Panc1 (cell line): Measurements from ENCODE around the gene ALG12. TPM values are rescaled to one million over a fixed set of nuclear protein-coding genes. Genes with fewer than 3 reads are reported as not detected.
"Not testable (repeated sequence)": the region's sequence is repeated elsewhere in the genome, so short reads cannot be mapped to it uniquely, and the experiment has no call there.

ENCODE experiments used
- ATAC-seq: fragments of 200-7000 bp; cut with Tn5 transposase; 2 replicates; pipeline ENCODE4 v1.9.1; 2020; ENCODE audit warnings: mild to moderate bottlenecking, moderate library complexity
- BruUV-seq: library from RNA; stranded (reverse); fragments of 400-500 nt; replicated peaks from 2 replicates; lab custom pipeline; 2021; lab: Mats Ljungman, UMichigan
- CTCF ChIA-PET: fragments of 300-600 bp; sonication (Branson Sonifier 250); formaldehyde crosslinking; loops from one replicate; lab custom pipeline; 2022; ENCODE audit warnings: antibody characterized with exemption; lab: Charles Lee
- POLR2A ChIA-PET: fragments of 300-600 bp; sonication (Branson Sonifier 250); formaldehyde crosslinking; loops from one replicate; lab custom pipeline; 2022; ENCODE audit warnings: antibody characterized with exemption; lab: Charles Lee
- DNase-seq: peaks from one replicate; pipeline ENCODE4 v3.0.0-alpha.2; 2010; ENCODE audit warnings: low read depth, low spot score
- H3K27ac ChIP-seq: 2 replicates; pipeline ENCODE4 v1.5.1; 2011; ENCODE audit warnings: mild to moderate bottlenecking, low read length, inconsistent platforms
- H3K27me3 ChIP-seq: fragments of 200-500 bp; sonication (Bioruptor generic); 2 replicates; pipeline ENCODE4 v1.6.0; 2014; ENCODE audit warnings: low read length, inconsistent platforms; ENCODE audit not compliant: control insufficient read depth, insufficient read depth
- H3K36me3 ChIP-seq: fragments of 200-500 bp; sonication (Bioruptor generic); 2 replicates; pipeline ENCODE4 v1.5.1; 2014; ENCODE audit warnings: inconsistent platforms, mild to moderate bottlenecking, low read length, moderate library complexity; ENCODE audit not compliant: control insufficient read depth, insufficient read depth
- H3K4me1 ChIP-seq: 2 replicates; pipeline ENCODE4 v1.5.1; 2011; ENCODE audit warnings: inconsistent platforms, mild to moderate bottlenecking, low read length, moderate library complexity; ENCODE audit not compliant: control insufficient read depth, insufficient read depth
- H3K4me3 ChIP-seq, 2 experiments: 2 replicates each; pipeline ENCODE4 v1.5.1; 2011 to 2012; ENCODE audit warnings: low read depth in 2 of 2, low read length in 2 of 2, mild to moderate bottlenecking in 2 of 2, inconsistent platforms in 1 of 2, moderate library complexity in 1 of 2
- H3K9me3 ChIP-seq: fragments of 200-500 bp; sonication (Bioruptor generic); 2 replicates; pipeline ENCODE4 v1.5.1; 2014; ENCODE audit warnings: low read depth, mild to moderate bottlenecking, inconsistent platforms, low read length, moderate library complexity; ENCODE audit not compliant: control insufficient read depth, insufficient read depth
- POLR2AphosphoS5 ChIP-seq: IDR thresholded peaks from 2 replicates; pipeline ENCODE4 v1.6.1; 2012; ENCODE audit warnings: mild to moderate bottlenecking, low read depth, low read length, moderate library complexity
- SIN3A ChIP-seq: IDR thresholded peaks from 2 replicates; pipeline ENCODE4 v1.6.1; 2012; ENCODE audit warnings: low read depth, mild to moderate bottlenecking, low read length, moderate library complexity, borderline replicate concordance; ENCODE audit not compliant: insufficient read depth
- TCF7L2 ChIP-seq: IDR thresholded peaks from 2 replicates; pipeline ENCODE4 v1.6.1; 2011; ENCODE audit warnings: mild to moderate bottlenecking, low read depth, low read length, inconsistent platforms
- in situ Hi-C: cut with HindIII; loops from 2 replicates; pipeline ENCODE4 v1.10.0; 2016; ENCODE audit warnings: low sequenced_read_pairs, low pct_unique_long_range_greater_than_20kb
- intact Hi-C: fragments of 100-400 bp; cut with micrococcal nuclease; formaldehyde crosslinking; loops from one replicate; pipeline ENCODE4 v1.10.0; 2022; ENCODE audit not compliant: unreplicated experiment
- total RNA-seq: library from RNA; stranded (reverse); gene quantifications from one replicate; pipeline ENCODE4 v1.2.1, GENCODE V29; 2021; ENCODE audit not compliant: unreplicated experiment
- TF ChIP-seq, protein P1 (sequence below), 2 experiments: IDR thresholded peaks; 2 replicates each; pipeline ENCODE4 v1.6.1; 2011 to 2012; ENCODE audit warnings: low read depth in 2 of 2, control low read depth in 1 of 2, low read length in 1 of 2, mild to moderate bottlenecking in 1 of 2, moderate library complexity in 1 of 2; ENCODE audit not compliant: insufficient read depth in 1 of 2
- TF ChIP-seq, protein P2 (sequence below): fragments of 450-650 bp; IDR thresholded peaks from 2 replicates; pipeline ENCODE4 v1.5.1; 2017; ENCODE audit warnings: mild to moderate bottlenecking

ALG12 gene
- total RNA-seq, 1 experiment from 2014 or later, result 23.4 TPM

DNA sequence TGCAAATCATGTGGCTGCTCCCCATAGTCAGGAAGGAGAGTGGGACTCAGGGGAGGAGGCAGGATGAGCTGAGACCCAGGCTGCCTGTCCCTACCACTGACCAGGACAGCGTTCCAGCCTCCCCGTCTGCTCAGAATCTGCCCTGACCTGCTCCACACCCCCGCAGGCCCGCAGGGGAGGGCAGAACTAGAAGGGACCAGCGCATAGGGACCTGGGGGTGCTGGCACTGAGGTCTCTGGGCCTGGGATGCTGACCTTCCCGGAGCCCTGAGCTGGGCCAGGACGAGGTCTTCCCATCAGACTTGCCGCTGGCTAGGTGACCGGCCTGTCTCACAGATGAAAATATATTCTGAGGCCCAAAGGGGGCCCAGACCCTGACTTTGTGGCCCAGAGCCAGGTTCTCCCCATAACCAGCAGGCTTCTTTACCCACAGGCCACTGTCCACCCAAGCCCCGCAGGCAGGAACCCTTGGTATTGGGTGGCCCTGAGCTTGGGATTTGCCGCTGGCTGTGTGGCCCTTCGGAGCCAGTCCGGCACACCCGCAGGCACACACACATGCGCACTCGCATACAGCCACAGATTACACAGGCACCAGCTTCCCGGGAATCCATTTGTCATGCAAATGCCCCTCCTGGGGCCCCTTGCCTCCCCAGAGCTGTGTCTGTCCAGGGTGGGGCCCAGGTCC, 28.5 kb upstream of the ALG12 start:
- no peak overlapping the region for H3K4me3 ChIP-seq
- ATAC-seq (no peak), DNase-seq (no peak)
- in situ Hi-C loops (no loop called here), intact Hi-C loops (no loop called here)
- BruUV-seq, result no TSS peak
- H3K27me3 ChIP-seq, result no peaks in the 10 kb centered on the region
- POLR2A ChIA-PET, result interaction anchor here (0.6 to 0.7 kb wide), 2 partner anchors 17 to 320 kb away, joined by 3 to 4 read pairs; no protein-coding TSS in a partner anchor
- no peaks in the 10 kb centered on the region for H3K36me3 ChIP-seq
- peak overlapping the region; percentile 54; the same call in 1 of the 2 replicates for H3K27ac ChIP-seq
- no peaks in the 10 kb centered on the region for H3K9me3 ChIP-seq
- H3K4me1 ChIP-seq, result peaks cover 49% of the 10 kb centered on the region
- TF ChIP-seq, protein P1, sequence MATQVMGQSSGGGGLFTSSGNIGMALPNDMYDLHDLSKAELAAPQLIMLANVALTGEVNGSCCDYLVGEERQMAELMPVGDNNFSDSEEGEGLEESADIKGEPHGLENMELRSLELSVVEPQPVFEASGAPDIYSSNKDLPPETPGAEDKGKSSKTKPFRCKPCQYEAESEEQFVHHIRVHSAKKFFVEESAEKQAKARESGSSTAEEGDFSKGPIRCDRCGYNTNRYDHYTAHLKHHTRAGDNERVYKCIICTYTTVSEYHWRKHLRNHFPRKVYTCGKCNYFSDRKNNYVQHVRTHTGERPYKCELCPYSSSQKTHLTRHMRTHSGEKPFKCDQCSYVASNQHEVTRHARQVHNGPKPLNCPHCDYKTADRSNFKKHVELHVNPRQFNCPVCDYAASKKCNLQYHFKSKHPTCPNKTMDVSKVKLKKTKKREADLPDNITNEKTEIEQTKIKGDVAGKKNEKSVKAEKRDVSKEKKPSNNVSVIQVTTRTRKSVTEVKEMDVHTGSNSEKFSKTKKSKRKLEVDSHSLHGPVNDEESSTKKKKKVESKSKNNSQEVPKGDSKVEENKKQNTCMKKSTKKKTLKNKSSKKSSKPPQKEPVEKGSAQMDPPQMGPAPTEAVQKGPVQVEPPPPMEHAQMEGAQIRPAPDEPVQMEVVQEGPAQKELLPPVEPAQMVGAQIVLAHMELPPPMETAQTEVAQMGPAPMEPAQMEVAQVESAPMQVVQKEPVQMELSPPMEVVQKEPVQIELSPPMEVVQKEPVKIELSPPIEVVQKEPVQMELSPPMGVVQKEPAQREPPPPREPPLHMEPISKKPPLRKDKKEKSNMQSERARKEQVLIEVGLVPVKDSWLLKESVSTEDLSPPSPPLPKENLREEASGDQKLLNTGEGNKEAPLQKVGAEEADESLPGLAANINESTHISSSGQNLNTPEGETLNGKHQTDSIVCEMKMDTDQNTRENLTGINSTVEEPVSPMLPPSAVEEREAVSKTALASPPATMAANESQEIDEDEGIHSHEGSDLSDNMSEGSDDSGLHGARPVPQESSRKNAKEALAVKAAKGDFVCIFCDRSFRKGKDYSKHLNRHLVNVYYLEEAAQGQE (IDR thresholded peaks at IDR 0.05; ENCODE audit: insufficient read depth in 1 of 2, low read depth in 2 of 2, low read length in 1 of 2), result no peak
- CTCF ChIA-PET, result no interaction called here

DNA sequence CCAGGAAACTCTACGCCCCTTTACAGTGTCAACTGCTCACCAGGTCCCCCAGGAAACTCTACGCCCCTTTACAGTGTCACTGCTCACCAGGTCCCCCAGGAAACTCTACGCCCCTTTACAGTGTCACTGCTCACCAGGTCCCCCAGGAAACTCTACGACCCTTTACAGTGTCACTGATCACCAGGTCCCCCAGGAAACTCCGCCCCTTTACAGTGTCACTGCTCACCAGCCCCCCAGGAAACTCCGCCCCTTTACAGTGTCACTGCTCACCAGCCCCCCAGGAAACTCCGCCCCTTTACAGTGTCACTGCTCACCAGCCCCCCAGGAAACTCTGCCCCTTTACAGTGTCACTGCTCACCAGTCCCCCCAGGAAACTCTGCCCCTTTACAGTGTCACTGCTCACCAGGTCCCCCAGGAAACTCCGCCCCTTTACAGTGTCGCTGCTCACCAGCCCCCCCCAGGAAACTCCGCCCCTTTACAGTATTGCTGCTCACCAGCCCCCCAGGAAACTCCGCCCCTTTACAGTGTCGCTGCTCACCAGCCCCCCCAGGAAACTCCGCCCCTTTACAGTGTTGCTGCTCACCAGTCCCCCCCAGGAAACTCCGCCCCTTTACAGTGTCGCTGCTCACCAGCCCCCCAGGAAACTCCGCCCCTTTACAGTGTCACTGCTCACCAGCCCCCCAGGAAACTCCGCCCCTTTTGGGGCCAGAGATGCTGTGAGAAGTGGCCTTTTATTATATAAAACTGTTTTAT, 27.0 kb upstream of the ALG12 start:
- BruUV-seq, intact Hi-C loops, CTCF ChIA-PET, ATAC-seq, H3K27me3 ChIP-seq, H3K36me3 ChIP-seq, in situ Hi-C loops, H3K9me3 ChIP-seq: not testable (repeated sequence)
- H3K4me1 ChIP-seq, result peaks cover 38% of the 10 kb centered on the region
- H3K27ac ChIP-seq, result peak overlapping the region; percentile 82
- DNase-seq, result peak; percentile 84
- POLR2A ChIA-PET, result interaction anchor here (0.5 kb wide), 1 partner anchor 15 kb away, joined by 3 read pairs; the partner anchor contains the start of gene PIM3
- H3K4me3 ChIP-seq, result 0 out of 4 replicates have a peak overlapping the region, but pooled peaks of 1 of the 2 experiments have one; percentile 20

DNA sequence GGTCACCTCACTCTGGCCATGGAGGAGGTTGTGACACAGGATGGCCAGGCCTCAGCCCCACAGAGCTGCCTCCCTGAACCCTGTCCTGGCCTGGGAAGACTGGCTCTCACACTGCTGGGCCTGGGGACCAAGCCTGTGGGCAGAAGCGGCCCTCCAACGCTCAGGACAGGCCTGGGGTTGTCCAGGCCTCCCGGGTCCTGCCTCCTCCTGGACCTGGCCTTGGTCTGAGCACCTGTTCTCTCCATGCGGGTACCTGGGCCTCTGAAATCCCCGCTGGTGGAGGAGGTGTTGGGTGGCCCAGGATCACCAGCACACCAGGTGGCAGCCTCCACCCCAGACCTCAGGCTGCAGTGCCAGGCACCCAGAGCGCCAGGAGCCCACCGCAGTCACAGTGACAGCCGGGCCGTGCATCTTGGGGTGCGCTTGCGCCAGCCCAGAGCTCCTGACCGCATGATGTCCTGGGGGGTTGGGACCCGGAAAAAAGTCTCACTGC, 26.2 kb upstream of the ALG12 start:
- peak overlapping the region; percentile 89 for H3K27ac ChIP-seq
- H3K36me3 ChIP-seq, result no peaks in the 10 kb centered on the region
- no peaks in the 10 kb centered on the region for H3K9me3 ChIP-seq
- POLR2A ChIA-PET, result no interaction called here
- in situ Hi-C loops, result no loop called here
- BruUV-seq, result TSS peak; percentile 94
- TF ChIP-seq TCF7L2 (no peak), SIN3A (no peak), POLR2AphosphoS5 (no peak)
- TF ChIP-seq, protein P1 (IDR thresholded peaks at IDR 0.05; ENCODE audit: insufficient read depth in 1 of 2, low read depth in 2 of 2, low read length in 1 of 2), result no peak
- TF ChIP-seq, protein P2, sequence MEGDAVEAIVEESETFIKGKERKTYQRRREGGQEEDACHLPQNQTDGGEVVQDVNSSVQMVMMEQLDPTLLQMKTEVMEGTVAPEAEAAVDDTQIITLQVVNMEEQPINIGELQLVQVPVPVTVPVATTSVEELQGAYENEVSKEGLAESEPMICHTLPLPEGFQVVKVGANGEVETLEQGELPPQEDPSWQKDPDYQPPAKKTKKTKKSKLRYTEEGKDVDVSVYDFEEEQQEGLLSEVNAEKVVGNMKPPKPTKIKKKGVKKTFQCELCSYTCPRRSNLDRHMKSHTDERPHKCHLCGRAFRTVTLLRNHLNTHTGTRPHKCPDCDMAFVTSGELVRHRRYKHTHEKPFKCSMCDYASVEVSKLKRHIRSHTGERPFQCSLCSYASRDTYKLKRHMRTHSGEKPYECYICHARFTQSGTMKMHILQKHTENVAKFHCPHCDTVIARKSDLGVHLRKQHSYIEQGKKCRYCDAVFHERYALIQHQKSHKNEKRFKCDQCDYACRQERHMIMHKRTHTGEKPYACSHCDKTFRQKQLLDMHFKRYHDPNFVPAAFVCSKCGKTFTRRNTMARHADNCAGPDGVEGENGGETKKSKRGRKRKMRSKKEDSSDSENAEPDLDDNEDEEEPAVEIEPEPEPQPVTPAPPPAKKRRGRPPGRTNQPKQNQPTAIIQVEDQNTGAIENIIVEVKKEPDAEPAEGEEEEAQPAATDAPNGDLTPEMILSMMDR, result no peak
- ATAC-seq (peak; percentile 25), DNase-seq (no peak)
- intact Hi-C loops, result no loop called here
- CTCF ChIA-PET, result no interaction called here
- H3K27me3 ChIP-seq, result no peaks in the 10 kb centered on the region
- peak overlapping the region; percentile 36 to 53 for H3K4me3 ChIP-seq
- H3K4me1 ChIP-seq, result peaks cover 34% of the 10 kb centered on the region
